Measurements from ENCODE around the gene PWWP2B.

- TF ChIP-seq POLR2A (IDR thresholded peaks at IDR 0.05) (no peak), CTCF (IDR thresholded peaks at IDR 0.05) (no peak)
Observed at GRCh38 chr10:132382231-132382922, 14.6 kb upstream of the PWWP2B start.

Data from esophagus squamous epithelium (tissue), 4 donors.